GM12872 (cell line): ENCODE data around the gene B9D1.

Experiments used
- TF ChIP-seq, protein P1 (sequence below): IDR thresholded peaks from 3 replicates; pipeline ENCODE4 v1.5.1; 2011; ENCODE audit warnings: low read depth, mild to moderate bottlenecking, low read length, moderate library complexity; ENCODE audit not compliant: insufficient read depth

Gene B9D1, protein sequence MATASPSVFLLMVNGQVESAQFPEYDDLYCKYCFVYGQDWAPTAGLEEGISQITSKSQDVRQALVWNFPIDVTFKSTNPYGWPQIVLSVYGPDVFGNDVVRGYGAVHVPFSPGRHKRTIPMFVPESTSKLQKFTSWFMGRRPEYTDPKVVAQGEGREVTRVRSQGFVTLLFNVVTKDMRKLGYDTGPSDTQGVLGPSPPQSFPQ

DNA sequence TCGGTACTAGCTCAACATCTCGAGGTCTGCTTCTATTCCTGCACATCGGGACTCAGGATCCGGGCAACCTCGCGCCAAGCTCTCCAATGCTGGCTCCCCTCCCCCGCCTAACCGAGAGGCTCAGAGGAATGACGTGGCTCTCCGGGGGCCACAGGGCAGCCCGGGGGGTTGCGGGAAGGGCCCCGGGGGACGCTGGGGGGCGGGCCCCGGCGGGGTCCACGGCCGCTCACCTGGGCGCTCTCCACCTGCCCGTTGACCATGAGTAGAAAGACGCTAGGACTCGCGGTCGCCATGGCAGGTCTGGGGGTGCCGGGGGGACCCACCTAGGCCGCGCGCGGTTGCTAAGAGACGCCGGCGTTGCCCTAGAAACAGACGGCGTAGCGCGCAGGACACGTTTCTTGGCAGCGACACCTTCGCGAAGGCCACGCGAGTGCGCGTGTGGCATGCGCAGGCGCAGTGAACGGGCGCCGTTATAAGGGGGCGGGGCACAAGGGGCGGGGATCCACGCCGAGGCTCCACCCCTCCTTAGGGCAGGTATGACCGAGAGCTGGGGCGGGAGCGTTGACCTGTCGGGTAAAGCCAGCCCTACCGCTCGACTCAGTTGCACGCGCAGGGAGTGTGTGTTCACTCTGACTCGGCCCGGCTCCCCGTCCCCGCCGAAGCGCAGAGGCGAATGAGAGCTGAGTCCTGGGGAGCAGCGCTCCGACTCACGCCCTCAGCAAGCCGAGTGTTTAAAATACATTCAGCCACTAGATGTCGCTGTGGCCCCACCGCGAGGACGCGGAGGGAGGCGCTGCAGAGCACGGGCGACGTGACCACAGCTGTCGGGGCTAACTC lies at the start of gene B9D1:
B9D1 (minus strand) TSS at position 447 of the 837 bp plus-strand sequence; CDS start at position 293, 154 bp downstream.
- TF ChIP-seq, protein P1, sequence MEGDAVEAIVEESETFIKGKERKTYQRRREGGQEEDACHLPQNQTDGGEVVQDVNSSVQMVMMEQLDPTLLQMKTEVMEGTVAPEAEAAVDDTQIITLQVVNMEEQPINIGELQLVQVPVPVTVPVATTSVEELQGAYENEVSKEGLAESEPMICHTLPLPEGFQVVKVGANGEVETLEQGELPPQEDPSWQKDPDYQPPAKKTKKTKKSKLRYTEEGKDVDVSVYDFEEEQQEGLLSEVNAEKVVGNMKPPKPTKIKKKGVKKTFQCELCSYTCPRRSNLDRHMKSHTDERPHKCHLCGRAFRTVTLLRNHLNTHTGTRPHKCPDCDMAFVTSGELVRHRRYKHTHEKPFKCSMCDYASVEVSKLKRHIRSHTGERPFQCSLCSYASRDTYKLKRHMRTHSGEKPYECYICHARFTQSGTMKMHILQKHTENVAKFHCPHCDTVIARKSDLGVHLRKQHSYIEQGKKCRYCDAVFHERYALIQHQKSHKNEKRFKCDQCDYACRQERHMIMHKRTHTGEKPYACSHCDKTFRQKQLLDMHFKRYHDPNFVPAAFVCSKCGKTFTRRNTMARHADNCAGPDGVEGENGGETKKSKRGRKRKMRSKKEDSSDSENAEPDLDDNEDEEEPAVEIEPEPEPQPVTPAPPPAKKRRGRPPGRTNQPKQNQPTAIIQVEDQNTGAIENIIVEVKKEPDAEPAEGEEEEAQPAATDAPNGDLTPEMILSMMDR = peak; percentile 93

DNA sequence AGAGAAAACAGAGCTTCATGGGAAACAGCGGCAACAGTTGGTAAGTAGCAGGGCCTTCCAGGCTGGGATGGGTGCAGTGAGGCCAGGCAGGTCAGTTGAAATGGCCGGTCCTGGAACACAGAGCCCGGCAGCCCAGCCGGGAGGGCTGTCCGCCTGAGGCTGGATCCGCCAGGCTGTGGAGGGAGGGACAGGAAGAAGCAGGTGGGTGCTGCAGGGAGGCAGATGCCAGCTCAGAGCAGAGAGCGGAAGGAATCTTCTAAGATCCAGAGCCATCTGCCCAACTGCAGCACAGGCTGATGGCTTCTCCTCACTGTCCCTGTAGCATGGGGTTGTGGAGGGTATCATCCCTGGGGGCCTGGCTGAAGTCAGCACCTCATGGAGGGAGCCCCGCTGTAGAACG lies 49.1 kb upstream of the B9D1 start:
- TF ChIP-seq, protein P1 = no peak

DNA sequence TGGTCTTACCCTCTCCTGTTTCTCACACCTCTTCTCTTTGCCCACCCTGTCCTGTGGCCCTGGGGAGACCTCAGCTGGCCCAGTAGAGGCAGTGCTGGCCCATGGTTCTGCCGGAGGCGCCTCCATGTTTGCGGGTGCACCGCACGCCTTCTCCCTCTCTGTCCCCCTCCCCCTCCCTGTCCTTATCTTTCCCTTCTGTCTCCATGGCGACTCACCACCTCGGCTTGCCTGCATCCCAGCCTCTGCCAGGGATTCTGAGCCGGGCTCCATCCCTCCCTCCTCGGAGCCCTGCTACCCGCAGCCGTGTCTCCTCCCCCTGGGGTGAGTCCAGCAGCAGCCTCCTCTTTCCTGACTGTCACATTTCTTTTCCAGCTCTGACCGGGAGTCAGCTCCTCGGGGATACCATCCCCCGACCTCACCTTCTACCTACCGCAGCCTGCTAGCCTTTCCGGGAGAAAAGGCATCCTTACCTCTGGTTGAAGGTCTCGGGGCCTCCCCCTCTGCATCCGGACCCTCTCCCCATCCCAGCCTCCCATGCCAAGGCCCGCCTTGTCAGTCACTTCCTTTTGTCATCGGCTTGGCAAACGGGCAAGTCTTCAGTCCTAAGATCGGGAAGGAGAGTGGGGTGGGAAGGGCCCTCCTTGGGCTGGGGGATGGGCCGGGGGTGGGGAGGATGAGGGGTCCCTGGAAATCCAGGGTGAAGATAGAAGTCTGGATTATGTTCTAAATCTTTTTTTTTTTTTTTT lies 48.5 kb upstream of the B9D1 start, which contains the start of gene RNF112:
RNF112 (plus strand) TSS at position 358 of the 746 bp plus-strand sequence; CDS start at position 535, 177 bp downstream.
- TF ChIP-seq, protein P1 = no peak

DNA sequence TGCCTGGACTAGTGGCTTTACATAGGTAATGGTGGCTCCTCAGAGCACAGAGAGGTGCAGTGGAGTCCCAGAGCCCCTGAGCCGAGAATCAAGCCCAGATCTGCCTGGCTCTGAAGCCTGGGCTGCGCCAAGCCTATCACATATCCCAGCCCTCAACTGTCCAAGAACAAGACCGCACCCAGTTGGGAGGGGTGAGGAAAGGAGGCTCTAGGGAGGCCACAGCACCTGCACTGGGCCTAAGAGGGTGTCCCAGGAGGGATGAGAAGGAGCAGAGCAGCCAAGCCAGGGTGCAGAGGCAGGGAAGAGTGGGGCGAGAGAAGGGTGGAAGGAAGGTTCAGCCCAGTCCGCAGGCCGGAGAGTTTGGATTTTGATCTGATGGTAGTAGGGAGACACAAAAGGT lies 47.6 kb upstream of the B9D1 start:
- TF ChIP-seq, protein P1 = no peak

DNA sequence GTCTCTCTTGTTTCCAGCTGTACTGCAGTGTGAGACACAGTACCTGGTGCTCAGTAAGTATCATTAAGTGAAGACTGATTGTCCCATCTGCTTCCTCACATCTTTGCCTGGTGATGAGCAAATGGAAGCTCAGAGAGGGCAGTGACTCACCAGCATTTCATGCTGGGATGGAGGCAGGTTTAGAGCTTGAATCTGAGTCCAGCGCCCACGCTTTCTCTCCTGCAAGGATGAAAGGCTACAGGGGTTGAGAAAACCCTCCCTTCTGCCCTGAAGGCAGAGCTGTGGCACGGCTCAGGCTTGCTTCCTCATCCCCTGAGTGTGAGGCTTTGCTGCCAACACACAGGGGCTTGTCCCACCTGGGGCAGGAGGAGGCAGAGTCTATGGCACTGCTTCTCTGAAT lies 47.0 kb upstream of the B9D1 start:
- TF ChIP-seq, protein P1 = no peak

DNA sequence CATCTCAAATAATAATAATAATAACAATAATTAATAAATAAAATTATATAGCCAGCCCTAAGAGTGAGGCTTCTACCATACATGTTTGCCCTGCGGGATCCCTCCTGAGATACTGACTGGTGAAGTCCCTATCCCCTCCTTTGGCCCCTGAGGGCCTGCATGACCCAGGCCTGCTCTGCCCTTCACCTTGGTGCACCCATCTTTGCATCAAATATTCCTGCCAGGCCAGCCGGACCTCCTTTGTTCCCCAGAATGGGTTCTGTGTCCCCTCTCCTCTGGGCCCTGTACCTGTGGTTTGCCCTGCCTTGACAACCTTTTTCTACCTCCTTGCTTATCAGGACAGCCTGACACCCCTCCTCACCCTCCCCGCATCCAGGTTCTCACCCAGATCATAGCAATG lies 46.5 kb upstream of the B9D1 start:
- TF ChIP-seq, protein P1 = no peak

DNA sequence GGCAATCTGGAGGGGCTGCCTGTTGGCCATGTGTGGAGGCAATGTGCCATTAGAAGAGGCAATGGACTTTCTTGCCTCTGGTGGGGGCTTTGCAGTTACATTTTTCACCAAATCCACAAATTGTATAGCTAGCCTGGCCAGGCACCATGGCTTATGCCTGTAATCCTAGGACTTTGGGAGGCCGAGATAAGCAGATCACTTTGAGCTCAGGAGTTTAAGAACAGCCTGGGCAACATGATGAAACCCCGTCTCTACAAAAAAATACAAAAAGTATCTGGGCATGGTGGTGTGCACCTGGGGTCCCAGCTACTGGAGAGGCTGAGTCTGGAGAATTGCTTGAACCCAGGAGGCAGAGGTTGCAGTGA lies 45.8 kb upstream of the B9D1 start:
- TF ChIP-seq, protein P1 = no peak
